AG08395 (cell line): ENCODE results near the gene GRAMD2A.

ENCODE experiments used
- DNase-seq: peaks from one replicate; pipeline ENCODE4 v3.0.0; 2012; ENCODE audit warnings: mixed read lengths, low spot score

GRAMD2A gene

DNA sequence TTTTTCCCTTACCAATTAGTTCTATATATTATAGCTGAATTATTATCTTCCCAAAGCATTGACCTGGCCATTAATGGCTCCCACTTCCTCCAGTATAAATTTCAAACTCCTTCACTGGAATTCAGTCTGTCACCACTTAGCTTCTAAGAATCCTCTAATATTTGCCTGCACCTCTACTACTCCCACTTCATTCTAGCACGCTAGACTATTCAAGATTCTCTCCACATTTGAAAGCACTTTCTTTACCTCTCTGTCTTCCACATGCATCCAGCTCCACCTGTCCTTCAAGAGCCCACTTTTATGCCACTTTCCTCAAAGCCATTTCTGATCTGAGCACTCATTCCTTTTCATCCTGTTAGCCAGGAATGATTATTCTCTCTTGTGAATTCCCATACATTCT, 64.4 kb downstream of the GRAMD2A start:
- no peak for DNase-seq

DNA sequence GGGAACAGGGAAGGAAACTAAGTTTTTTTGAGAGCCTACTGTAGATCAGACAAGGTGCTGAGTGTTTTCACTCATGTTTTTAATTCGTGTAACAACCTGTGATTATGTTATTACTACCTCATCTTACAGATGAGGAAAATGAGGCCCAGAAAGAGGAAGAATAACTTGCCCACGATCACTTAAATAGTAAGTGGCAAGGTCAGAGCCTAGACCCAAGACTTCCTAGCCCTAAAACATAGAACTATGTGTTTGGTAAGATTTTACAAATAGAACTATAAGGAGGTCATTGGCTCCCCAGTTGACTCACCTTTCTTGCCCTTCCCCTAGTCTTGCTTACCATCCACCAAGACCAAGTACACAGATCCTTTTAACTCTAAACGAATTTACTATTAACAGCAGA, 65.7 kb downstream of the GRAMD2A start:
- DNase-seq, result no peak

GRCh38 chr15:72130272-72130671, 67.3 kb downstream of the GRAMD2A start:
- DNase-seq, result no peak

DNA sequence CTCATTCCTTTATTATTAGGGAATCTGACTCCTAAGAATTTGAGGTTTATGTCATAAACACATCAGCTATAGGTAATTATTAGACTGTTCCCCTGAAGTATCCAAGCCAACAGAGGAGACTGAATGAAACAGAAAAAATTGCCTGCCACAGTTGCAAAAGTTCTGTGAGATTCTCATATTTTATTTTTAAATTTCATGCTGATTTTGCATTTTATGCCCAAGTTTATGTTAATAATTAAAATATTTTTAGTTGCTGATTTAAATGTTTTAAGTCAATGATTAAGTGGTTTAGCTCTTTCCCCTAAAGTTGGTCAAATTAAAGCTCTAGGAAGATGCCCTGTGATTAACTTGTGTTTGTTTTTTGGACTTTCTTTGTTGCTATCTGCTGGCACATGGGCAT, 69.2 kb downstream of the GRAMD2A start:
- no peak for DNase-seq

DNA sequence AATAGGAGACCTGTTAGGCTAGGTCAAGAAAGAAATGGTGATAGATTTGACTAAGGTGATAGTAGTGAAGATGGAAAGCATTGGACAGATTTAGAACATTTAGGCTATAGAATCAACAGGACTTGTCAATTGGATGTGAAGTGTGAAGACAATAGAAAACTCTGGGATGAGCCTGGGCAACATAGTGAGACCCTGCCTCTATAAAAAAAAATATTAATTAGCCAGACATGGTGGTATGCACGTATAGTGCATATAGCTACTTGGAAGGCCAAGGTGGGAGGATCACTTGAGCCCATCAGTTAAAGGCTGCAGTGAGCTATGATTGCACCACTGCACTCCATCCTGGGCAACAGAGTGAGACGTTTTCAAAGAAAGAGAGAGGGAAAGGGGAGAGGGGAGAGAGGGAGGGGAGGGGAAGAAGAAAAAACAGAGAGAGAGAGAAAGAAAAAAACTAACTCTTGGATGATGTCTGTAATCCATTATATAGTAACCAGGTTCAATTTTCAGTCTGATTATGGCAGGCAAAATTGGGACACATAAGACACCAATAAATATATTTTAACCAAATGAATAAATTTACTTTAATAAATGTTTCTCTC, 69.8 kb downstream of the GRAMD2A start:
- DNase-seq, result no peak

DNA sequence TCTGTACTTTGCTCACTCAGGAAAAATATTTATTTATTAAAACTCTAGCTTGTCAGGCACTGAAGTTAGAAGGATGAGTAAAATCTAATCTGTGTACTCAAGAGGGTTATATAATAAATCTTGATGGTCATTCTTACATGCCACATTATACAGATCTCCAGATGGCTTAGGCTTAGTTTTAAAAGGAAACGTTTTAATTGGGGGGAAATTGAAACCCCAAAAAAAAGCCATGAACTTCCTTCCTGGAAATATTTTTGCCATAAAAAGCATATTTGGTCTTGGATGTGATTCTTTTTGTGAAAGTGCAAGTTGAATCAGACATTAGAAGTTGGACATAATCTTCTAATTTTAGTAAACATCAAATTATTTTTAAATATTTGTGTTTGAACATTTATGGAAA, 73.4 kb downstream of the GRAMD2A start:
- DNase-seq, result no peak

GRCh38 chr15:72118017-72118978, 79.3 kb downstream of the GRAMD2A start, which contains the start of the genes MYO9A and SENP8:
Gene MYO9A (minus strand): TSS chr15:72118150. CDS start chr15:72046563, 71,587 bp downstream.
Gene SENP8 (plus strand): TSS chr15:72118403. CDS start chr15:72139624, 21,221 bp downstream.
- DNase-seq, result peak; percentile 98

GRCh38 chr15:72117486-72118016, 80.0 kb downstream of the GRAMD2A start:
- peak; percentile 78 for DNase-seq

DNA sequence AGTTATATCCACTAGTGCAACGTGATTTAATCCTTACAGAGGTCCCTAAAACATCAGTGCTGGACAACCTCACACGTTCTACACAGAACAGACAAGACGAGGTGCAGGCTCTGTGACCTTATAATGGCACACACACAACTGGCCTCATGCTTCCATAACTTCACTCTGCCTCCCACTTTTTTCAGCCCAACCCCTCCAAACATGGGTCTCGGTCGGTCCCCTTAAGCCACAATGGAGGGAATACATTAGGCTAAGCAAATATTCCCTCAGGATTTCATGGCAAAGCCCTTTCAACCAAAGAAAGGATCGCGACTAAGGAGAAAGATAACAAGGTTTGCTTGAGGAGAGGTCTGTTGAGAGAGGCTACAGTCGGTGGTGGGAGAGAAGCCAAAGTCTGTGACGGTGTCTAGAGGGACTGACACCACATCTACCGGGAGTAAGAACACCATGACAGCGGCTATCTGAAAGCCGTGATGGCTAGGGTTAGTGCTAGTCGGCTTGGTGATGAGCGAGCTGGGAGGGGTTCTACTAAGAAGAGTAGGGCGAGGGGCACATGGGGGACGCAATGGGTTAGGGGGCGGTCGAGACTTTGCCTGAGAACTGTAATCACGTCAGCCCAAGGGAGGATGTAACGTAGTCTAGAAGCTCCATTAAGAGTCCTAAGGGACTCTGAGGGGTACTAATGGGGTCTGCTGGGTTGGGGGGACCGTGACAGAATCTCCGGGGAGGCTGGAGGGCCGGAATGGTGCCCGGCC, 80.7 kb downstream of the GRAMD2A start:
- DNase-seq, result peak; percentile 17

GRCh38 chr15:72113347-72114031, 84.1 kb downstream of the GRAMD2A start:
- DNase-seq, result peak; percentile 12

DNA sequence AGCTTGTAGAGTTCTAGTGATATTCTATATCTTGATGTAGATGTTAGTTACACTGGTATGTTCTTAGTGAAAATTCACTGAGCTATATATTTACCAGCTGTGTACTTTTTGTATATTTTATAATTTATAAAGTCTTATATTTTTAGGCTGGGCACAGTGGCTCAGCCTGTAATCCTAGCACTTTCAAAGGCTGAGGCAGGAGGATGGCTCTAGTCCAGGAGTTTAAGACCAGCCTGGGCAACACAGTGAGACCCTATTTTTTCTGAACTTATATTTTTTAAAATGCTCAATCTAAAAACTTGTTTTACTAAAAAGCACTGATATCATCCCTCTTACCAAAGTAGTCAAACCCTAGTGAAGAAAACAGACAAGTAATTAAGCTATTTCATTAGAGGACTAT, 84.8 kb downstream of the GRAMD2A start:
- DNase-seq, result no peak

DNA sequence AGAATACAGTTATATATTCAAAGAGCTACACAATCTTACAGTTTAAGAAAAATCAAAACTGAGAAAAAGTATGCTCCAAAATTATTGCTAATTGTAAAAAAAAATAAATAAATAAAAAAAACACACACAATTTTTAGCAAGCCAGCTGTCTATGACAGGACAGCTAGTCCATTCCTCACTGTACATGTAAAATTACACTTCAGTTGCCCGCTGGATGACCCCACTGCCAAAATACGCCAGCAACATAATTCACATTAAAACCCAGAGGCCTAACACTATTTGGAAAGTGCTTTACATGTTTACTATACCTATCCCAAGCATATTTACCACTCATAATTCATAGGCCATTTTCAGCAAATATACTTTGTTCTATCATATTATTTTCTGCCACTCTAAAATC, 85.5 kb downstream of the GRAMD2A start:
- DNase-seq, result no peak

DNA sequence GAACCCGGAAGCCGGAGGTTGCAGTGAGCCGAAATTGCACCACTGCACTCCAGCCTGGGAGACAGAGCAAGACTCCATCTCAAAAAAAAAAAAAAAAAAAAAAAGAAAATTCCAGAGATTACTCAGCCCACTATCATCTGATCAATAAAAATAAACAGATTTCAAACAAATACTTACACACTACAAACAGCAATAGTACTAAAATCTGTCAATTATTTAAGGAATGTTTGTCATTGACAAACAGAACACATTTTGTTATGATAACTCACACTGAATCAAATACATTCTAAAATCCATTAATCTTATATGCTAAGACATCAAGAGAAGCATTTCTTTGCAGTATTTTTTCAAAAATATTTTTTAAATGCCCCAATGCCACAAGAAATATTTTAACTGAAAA, 87.2 kb downstream of the GRAMD2A start:
- DNase-seq, result no peak
